Measurements from ENCODE around the gene PHACTR1. TPM values are rescaled to one million over a fixed set of nuclear protein-coding genes. Genes with fewer than 3 reads are reported as not detected.

Gene PHACTR1
- polyA plus RNA-seq, 3 donors, result 1.3 to 3.2 (median 1.6) TPM

DNA sequence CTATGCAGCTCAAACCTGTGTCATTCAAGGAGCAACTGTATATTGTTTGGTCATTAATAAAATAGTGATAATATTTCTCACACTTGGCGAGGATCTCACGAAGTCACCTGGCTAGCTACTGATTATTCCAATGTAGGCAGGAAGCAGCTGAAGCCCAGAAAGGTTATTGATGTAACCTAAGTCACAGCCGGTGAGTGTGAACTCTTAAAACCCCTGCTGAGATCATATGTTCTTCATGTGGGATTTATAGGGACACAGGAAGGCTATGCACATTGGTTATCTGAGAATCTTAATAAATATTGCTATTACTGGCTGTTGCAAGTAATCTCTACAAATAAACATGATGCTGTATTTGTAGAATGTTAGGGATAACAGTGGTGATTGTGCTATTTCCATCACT, 450.3 kb downstream of the PHACTR1 start:
- no peak overlapping the region for H3K27ac ChIP-seq (ENCODE audit: low read depth, low read length)
- WGBS, 3 donors, result 44 to 77% (median 71%) methylated on average over 3 of the region's 3 CpGs

DNA sequence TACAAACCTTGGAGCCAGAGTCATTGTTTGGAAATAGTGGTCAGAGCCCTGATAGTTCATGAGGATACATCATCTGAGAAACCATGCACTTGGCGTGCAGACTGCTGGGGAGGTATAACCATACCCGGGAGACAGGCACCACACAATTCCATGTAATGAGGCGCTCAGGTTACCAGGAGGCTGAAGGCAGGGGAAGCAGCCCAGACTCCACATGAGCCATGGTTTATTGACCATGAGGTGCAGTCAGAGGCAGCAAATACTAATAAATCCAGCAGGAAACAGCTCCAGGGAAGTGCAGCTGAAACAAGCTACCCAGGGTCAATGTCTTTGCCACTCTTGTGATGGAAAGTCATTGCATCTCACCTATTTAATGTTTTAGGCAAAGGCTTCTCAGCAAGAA, 455.7 kb downstream of the PHACTR1 start:
- WGBS, 3 donors, result 86 to 90% (median 89%) methylated on average over 3 of the region's 3 CpGs
- H3K27ac ChIP-seq (ENCODE audit: low read depth, low read length), result no peak overlapping the region

DNA sequence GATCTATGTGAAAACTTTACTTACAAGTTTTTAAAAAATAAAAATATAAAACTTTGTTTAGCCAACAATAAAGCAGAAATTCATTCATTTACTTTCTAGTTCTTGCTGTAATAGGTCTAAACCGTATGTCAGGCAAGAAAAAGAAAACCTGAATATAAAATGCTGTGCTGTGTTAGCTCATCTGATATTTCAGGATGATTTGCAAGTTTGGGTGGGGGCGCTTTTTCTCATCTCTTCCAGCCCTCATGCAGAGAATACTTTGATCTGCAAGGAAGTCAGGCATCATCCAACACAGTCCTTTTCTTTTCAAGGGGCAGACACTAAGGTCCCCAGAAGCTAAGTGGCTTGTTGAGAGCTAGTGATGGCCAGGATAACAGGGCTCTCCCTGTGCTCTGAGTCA, 458.5 kb downstream of the PHACTR1 start:
- no peak overlapping the region for H3K27ac ChIP-seq (ENCODE audit: low read depth, low read length)
- WGBS, 3 donors, result 62 to 83% (median 80%) methylated on average over 2 of the region's 2 CpGs

DNA sequence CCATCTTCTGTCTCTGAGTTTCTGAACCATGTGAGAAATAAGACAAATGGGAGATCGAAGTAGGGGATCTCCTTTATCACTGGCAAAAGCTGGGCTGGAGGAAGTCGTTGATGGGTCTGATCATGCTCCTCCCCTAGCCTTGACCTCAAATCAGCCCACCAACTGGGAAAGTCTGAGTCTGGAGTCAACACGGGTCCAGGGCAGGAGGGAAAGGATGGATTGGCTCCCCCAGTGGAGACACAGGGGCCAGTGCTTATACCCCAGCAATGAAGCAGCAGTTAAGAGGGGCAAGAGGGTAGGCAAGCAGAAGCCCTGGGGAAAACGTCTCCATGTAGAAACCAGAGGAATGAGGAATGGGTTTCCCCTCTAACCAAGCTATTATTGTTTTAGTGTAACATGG, 459.2 kb downstream of the PHACTR1 start:
- WGBS, 3 donors, result 54 to 69% (median 62%) methylated on average over 4 of the region's 4 CpGs
- H3K27ac ChIP-seq (ENCODE audit: low read depth, low read length), result no peak overlapping the region

DNA sequence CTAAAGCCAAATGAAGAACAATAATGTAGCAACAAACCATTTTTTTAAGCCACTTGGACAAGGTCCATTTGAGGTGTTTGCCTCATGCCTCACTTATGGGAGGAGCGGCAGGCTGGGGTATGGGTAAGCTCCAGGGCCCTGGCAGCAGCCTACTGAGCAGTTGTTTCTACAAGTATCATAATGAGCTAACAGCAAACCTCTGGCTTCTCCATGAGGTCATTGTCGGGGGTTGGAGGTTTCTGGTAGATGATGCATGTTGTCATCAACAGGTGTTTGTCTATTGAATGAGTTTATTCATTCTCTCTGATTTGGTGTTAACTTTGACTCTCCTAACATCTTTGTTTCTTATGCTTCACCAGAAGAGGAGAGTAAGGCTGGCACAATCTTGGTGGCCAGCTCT, 461.1 kb downstream of the PHACTR1 start:
- no peak overlapping the region for H3K27ac ChIP-seq (ENCODE audit: low read depth, low read length)
- 92 to 96% (median 95%) methylated on average over 2 of the region's 2 CpGs for WGBS, 3 donors

GRCh38 chr6:13178107-13178506, 461.5 kb downstream of the PHACTR1 start:
- H3K27ac ChIP-seq (ENCODE audit: low read depth, low read length), result no peak overlapping the region
- WGBS, 3 donors, result 31 to 60% (median 35%) methylated on average over 5 of the region's 5 CpGs

- WGBS, 3 donors, result 74 to 87% (median 77%) methylated on average over 7 of the region's 7 CpGs
- no peak overlapping the region for H3K27ac ChIP-seq (ENCODE audit: low read depth, low read length)
Measured at GRCh38 chr6:13180538-13180937, 464.0 kb downstream of the PHACTR1 start.

GRCh38 chr6:13181393-13181792, 464.8 kb downstream of the PHACTR1 start:
- 62 to 73% (median 73%) methylated on average over 8 of the region's 8 CpGs for WGBS, 3 donors

DNA sequence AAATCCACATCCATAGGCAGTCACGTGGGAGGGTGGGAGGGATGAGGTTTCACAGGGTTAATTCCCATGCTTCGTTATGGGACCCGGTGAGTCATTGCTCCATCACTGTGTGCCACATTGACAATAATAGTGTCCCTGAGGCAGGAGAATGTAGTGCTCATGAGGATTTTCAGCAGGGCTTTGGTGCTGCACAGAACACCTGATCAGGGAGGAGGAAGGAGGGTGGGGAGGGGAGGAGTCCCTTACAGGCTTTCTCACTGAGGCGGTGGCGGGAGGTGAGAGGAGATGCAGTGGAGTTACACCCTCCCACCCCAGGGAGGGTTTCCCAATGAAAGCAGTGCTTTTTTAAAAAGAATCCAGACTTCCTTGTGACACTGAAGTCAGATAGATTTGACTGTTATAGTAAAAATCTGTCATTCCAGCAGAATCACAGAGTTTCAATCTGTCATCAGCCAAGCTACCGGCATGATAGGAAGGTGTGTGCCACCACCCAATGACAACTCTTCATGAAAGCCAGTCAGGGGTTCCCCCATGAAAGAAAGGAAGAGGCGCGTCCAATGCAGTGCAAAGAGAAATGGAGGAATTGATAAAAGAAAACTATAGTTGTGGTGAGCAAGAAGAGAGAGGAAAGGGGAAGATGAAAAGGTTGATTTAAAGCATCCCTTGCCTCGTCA, 467.0 kb downstream of the PHACTR1 start:
- 85 to 90% (median 88%) methylated on average over 9 of the region's 9 CpGs for WGBS, 3 donors
- H3K27ac ChIP-seq (ENCODE audit: low read depth, low read length), result no peak overlapping the region

More at GRCh38 chr6:13181393-13181792, 464.8 kb downstream of the PHACTR1 start:
- H3K27ac ChIP-seq (ENCODE audit: low read depth, low read length), result no peak overlapping the region

DNA sequence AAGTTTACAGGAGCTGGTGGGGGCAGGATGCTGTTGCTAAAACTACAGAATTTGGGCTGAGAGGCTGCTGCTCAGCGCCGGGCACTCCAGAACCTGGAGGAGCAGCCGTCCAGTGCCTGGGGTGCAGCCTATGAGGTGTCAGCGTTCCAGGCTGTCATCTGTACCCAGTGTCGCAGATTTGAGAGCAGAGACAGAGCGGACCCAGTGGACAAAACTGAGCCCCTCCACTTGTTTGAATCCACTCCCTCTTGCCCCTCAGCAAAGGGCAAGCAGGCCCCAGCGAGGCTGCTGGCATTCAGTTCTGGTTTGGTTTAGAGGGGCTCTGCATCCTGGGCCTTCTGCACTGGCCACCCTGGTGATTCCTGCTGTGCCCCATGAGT, 467.5 kb downstream of the PHACTR1 start:
- 96 to 100% (median 97%) methylated on average over 7 of the region's 7 CpGs for WGBS, 3 donors
- H3K27ac ChIP-seq (ENCODE audit: low read depth, low read length), result no peak overlapping the region

- 92 to 97% (median 95%) methylated on average over 10 of the region's 10 CpGs for WGBS, 3 donors
Measured at GRCh38 chr6:13184547-13184946, 468.0 kb downstream of the PHACTR1 start.

DNA sequence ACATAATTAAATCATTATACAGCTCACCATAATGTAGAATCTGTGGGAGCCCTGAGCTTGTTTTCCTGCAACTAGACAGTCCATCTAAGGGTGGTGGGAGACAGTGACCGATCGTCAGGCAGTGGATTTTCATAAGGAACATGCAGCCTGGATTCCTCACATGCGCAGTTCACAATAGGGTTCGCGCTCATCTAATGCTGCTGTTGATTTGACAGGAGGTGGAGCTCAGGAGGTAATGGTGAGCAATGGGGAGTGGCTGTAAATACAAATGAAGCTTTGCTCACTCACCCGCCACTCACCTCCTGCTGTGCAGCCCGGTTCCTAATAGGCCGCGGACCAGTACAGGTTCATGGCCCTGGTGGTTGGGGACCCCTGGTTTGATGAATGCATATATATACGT, 470.3 kb downstream of the PHACTR1 start:
- 94 to 97% (median 95%) methylated on average over 10 of the region's 10 CpGs for WGBS, 3 donors

More at GRCh38 chr6:13184547-13184946, 468.0 kb downstream of the PHACTR1 start:
- H3K27ac ChIP-seq (ENCODE audit: low read depth, low read length), result no peak overlapping the region

GRCh38 chr6:13187692-13188091, 471.1 kb downstream of the PHACTR1 start:
- no peak overlapping the region for H3K27ac ChIP-seq (ENCODE audit: low read depth, low read length)
- WGBS, 3 donors, result 90 to 93% (median 92%) methylated on average over 3 of the region's 3 CpGs

More for the DNA sequence above, 470.3 kb downstream of the PHACTR1 start:
- no peak overlapping the region for H3K27ac ChIP-seq (ENCODE audit: low read depth, low read length)

DNA sequence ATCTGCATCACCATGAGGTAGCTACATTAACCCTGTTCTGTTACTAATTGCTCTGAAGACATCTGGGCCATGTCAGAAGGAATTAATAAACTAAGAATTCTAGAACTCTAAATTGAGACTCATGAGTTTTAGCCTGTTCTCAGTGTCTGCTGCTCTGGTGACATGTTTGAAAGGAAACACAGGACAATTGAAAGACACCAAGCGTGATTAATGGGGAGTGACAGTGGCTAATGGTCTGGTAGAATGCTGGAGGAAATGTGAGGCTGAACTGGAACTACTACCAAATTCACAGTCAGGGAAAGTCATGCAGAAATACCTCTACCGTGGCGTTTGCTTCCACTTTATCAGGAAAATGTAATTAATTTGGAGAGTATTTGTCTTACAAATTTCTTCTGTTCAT, 471.7 kb downstream of the PHACTR1 start:
- no peak overlapping the region for H3K27ac ChIP-seq (ENCODE audit: low read depth, low read length)
- WGBS, 3 donors, result 65 to 77% (median 76%) methylated on average over 3 of the region's 3 CpGs

DNA sequence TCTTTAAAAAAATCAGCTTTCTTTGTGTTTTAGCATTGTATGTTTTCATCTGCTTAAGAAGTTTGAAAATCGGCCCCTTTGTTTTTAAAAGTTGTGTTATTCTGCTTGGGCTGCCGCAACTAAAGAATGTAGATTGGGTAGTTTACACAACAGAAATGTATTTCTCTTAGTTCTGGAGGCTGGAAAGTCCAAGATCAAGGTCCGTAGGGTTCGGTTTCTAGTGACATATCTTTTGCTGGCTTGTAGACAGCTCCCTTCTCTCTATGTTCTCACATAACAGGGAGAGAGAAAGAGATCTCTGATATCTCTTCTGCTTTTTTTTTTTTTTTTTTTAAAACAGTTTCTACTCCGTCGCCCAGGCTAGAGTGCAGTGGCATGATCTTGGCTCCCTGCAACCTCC, 473.1 kb downstream of the PHACTR1 start:
- H3K27ac ChIP-seq (ENCODE audit: low read depth, low read length), result no peak overlapping the region
- 94 to 96% (median 96%) methylated on average over 4 to 6 of the region's 6 CpGs for WGBS, 3 donors

DNA sequence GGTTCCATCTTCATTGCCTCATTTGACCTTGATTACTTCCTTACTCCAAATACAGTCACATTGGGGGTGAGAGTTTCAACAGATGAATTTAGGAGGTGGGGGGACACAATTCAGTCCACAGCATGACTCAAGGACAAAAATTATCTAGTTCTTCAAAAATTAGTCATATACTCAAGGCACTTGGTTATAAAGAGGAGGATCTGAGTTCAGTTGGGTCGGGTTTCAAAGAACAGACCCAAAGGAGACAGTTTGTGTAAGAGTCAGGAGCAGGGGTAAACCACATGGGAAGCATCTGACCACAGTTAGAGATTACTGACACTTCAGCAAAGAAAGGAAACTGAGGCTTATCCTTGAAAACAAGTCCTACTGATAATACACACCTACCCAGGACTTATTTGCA, 473.8 kb downstream of the PHACTR1 start:
- WGBS, 3 donors, result 78 to 100% (median 92%) methylated on average over 1 of the region's 1 CpG
- no peak overlapping the region for H3K27ac ChIP-seq (ENCODE audit: low read depth, low read length)

GRCh38 chr6:13191461-13191860, 474.9 kb downstream of the PHACTR1 start:
- WGBS, 3 donors, result 44 to 67% (median 54%) methylated on average over 1 of the region's 1 CpG

GRCh38 chr6:13194852-13195251, 478.3 kb downstream of the PHACTR1 start:
- WGBS, 3 donors, result 35 to 62% (median 38%) methylated on average over 6 of the region's 6 CpGs
- no peak overlapping the region for H3K27ac ChIP-seq (ENCODE audit: low read depth, low read length)

More at GRCh38 chr6:13191461-13191860, 474.9 kb downstream of the PHACTR1 start:
- H3K27ac ChIP-seq (ENCODE audit: low read depth, low read length), result no peak overlapping the region

GRCh38 chr6:13195803-13196202, 479.2 kb downstream of the PHACTR1 start:
- WGBS, 3 donors, result 77 to 87% (median 87%) methylated on average over 5 of the region's 5 CpGs
- no peak overlapping the region for H3K27ac ChIP-seq (ENCODE audit: low read depth, low read length)

DNA sequence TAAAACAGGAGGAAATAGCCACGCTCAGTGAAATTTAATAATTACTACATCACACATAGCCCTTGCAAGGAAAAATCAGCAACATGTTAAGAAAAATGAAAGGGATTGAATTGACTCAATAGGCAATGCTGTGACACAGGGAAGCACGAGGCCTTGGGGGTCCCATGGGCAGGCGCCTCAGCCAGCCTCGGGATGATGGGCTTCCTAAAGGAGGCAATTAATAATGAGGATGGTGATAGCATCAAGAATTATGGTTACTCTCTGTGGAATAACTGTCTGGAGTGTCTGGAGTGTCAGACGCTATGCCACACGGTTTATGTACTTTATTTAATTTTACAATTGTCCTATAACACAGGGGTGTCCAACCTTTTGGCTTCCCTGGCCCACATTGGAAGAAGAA, 481.6 kb downstream of the PHACTR1 start:
- WGBS, 3 donors, result 80 to 90% (median 82%) methylated on average over 6 of the region's 6 CpGs

More for the DNA sequence above, 481.6 kb downstream of the PHACTR1 start:
- no peak overlapping the region for H3K27ac ChIP-seq (ENCODE audit: low read depth, low read length)

Measured in adipose tissue (tissue), 3 donors.